ENCODE results near the gene HSBP1.

DNA sequence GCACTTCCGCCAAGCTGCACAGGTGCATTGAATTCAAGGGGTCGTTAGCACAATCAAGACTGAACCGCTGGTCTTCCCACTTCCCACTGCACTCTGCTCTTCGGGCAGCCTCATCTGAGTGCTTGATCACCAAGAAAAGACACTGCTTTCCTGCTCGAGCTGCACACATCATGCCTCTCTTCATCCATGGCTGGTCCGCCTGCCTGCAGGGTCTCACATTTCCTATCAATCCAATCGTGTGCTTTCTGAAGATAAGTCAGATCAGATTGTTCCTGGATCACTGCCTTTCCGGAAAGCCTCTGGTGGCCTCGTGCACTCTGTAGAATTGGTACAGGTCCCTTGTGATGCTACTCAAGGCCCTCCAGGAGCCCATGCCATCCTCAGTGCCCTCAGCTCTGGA lies 30.8 kb upstream of the HSBP1 start:
- TF ChIP-seq, protein P1, sequence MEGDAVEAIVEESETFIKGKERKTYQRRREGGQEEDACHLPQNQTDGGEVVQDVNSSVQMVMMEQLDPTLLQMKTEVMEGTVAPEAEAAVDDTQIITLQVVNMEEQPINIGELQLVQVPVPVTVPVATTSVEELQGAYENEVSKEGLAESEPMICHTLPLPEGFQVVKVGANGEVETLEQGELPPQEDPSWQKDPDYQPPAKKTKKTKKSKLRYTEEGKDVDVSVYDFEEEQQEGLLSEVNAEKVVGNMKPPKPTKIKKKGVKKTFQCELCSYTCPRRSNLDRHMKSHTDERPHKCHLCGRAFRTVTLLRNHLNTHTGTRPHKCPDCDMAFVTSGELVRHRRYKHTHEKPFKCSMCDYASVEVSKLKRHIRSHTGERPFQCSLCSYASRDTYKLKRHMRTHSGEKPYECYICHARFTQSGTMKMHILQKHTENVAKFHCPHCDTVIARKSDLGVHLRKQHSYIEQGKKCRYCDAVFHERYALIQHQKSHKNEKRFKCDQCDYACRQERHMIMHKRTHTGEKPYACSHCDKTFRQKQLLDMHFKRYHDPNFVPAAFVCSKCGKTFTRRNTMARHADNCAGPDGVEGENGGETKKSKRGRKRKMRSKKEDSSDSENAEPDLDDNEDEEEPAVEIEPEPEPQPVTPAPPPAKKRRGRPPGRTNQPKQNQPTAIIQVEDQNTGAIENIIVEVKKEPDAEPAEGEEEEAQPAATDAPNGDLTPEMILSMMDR (conservative IDR thresholded peaks at IDR 0.05; ENCODE audit: low read length): no peak
- no peak for TF ChIP-seq EZH2phosphoT487 (IDR thresholded peaks at IDR 0.05; ENCODE audit: borderline replicate concordance)
